Activated CD4-positive, alpha-beta T cell treated with anti-CD3 and anti-CD28 coated beads for 36 hours (primary cell): ENCODE data around the gene MKKS. TPM values are rescaled to one million over a fixed set of nuclear protein-coding genes. Genes with fewer than 3 reads are reported as not detected.
A peak's percentile ranks its signal among the peaks of the same experiment; 100 is the strongest.

Experiments
- ATAC-seq: fragments of 200-7000 bp; cut with Tn5 transposase; one replicate; pipeline ENCODE4 v1.10.0; 2021; ENCODE audit warnings: mild to moderate bottlenecking, moderate library complexity
- CTCF ChIA-PET: fragments of 350-600 bp; sonication (Branson Sonifier 250); formaldehyde crosslinking; loops from one replicate; lab custom pipeline; 2021; ENCODE audit warnings: antibody characterized with exemption; lab: Charles Lee
- POLR2A ChIA-PET: fragments of 350-600 bp; sonication (Branson Sonifier 250); formaldehyde crosslinking; loops from one replicate; lab custom pipeline; 2021; ENCODE audit warnings: antibody characterized with exemption, inconsistent platforms; lab: Charles Lee
- DNase-seq: peaks from one replicate; pipeline ENCODE4 v3.0.0-alpha.2; 2020
- H3K27ac Mint-ChIP-seq: one replicate; pipeline ENCODE4 v1.8.0; 2021; ENCODE audit warnings: mixed read lengths
- H3K27me3 Mint-ChIP-seq: one replicate; pipeline ENCODE4 v1.8.0; 2021; ENCODE audit warnings: mixed read lengths
- H3K36me3 Mint-ChIP-seq: one replicate; pipeline ENCODE4 v1.8.0; 2021; ENCODE audit warnings: low read depth, mixed read lengths
- H3K4me1 Mint-ChIP-seq: one replicate; pipeline ENCODE4 v1.8.0; 2021; ENCODE audit warnings: mixed read lengths
- H3K4me3 Mint-ChIP-seq: one replicate; pipeline ENCODE4 v1.8.0; 2021; ENCODE audit warnings: mild to moderate bottlenecking, moderate library complexity, mixed read lengths
- H3K9me3 Mint-ChIP-seq: one replicate; pipeline ENCODE4 v1.8.0; 2021; ENCODE audit warnings: low read depth, mixed read lengths
- intact Hi-C, 2 experiments: fragments of 100-400 bp; cut with DNase I in 1 of 2; cut with micrococcal nuclease in 1 of 2; formaldehyde crosslinking; loops; one replicate each; pipeline versions ENCODE4 v1.14.2 to v1.15.1; 2022 to 2024; cut with DNase I, micrococcal nuclease
- total RNA-seq, 2 experiments: library from RNA; stranded (reverse); gene quantifications; one replicate each; pipeline ENCODE4 v1.2.3, GENCODE V29; 2021

Gene MKKS
- total RNA-seq, 2 experiments from 2014 or later: 7.4 to 9.5 TPM

DNA sequence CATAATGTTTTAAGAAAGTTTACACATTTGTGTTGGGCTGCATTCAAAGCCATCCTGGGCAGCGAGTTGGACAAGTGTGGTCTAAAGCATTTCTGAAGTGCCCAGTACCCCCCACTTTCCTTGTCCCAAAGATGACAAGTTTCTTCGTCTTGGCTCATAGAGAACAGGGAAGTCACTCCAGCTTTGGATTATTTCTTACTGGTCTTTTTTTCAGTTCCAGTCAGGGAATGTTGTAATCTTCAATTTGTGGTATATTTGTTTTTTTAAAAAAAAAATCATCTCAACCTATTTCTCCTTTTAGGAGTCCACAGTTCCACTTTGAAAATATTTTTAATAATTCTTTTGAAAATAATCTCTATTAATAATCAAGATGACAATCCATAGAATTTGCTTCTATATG lies 35.0 kb upstream of the MKKS start:
- ChIA-PET POLR2A (no interaction called here), CTCF (interaction anchor here (0.8 kb wide), 2 partner anchors 34 to 117 kb away, joined by 3 read pairs; no protein-coding TSS in a partner anchor)
- H3K4me1 Mint-ChIP-seq: peaks cover 5% of the 10 kb centered on the region
- ATAC-seq (no peak), DNase-seq (no peak)
- no peak overlapping the region for H3K27ac Mint-ChIP-seq
- peaks cover 4% of the 10 kb centered on the region for H3K36me3 Mint-ChIP-seq
- no peaks in the 10 kb centered on the region for H3K27me3 Mint-ChIP-seq
- no peak overlapping the region for H3K4me3 Mint-ChIP-seq
- no peaks in the 10 kb centered on the region for H3K9me3 Mint-ChIP-seq
- intact Hi-C loops: loop anchor here in 1 of 2 experiments (1.0 to 5.0 kb wide), 2 partner anchors 67 to 1073 kb away; no protein-coding TSS in a partner anchor

DNA sequence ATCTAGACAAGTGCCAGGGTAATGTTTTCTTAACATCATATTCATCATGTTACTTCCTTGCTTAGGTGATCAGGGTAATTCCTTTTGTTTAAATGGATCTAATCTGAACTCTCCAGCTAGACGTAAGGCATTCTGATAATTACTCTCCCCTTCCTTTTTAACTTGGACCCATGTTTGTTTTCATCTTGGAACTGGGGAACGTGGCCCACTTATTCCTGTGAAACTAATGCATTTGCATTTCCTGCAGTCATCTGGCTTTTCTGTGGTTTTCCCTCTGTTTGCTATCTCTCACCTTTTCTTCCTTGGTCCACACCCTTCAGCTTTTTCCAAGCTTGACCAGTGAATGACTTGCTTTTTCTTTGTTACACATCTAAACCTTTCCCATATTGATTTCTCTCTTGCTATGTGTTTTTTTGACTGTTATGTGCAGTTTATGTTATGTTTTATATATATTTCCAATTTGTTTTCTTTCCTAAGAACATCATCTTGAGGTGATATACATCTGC lies 34.4 kb upstream of the MKKS start:
- DNase-seq (no peak), ATAC-seq (no peak)
- CTCF ChIA-PET: interaction anchor here (0.8 kb wide), 2 partner anchors 35 to 116 kb away, joined by 3 read pairs; no protein-coding TSS in a partner anchor
- Mint-ChIP-seq H3K4me3 (no peak overlapping the region), H3K27ac (no peak overlapping the region), H3K36me3 (peaks cover 11% of the 10 kb centered on the region), H3K9me3 (no peaks in the 10 kb centered on the region), H3K27me3 (no peaks in the 10 kb centered on the region), H3K4me1 (peaks cover 5% of the 10 kb centered on the region)
- intact Hi-C loops: loop anchor here in 1 of 2 experiments (5.0 kb wide), 1 partner anchor 1074 kb away; no protein-coding TSS in a partner anchor
- POLR2A ChIA-PET: interaction anchor here (0.7 kb wide), 1 partner anchor 35 kb away, joined by 3 read pairs; no protein-coding TSS in a partner anchor

DNA sequence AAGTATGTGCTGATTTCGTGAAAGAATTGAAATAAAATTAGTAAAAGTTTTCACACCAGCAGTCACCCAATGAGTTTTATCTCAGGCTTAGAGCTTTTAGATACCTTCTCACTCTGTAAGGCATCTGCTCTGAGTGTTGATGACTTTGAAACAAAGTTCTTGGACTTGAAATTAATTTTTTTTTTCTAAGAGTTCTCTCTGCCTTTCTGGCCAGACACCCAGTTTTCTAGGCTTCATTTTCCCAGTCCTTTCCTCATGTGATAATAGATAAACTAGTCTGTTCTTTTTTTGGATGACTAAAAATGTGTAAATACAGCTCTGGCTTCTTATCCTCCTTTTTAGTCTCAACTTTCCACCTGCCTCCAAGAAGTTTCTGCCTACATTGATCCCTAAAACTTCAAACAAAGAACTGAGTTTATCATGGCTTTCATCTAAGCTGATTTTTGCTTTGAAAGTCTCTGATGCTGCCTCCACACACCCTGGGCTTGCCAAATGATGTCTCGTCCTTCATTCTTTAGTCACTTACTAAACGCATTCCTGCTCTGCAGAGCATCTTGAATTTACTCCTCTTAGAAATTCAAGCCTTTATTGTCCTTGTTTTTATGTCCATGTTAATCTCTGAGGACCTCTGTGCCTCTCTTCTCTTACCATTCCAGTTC lies 33.8 kb upstream of the MKKS start:
- peaks cover 16% of the 10 kb centered on the region for H3K36me3 Mint-ChIP-seq
- no peaks in the 10 kb centered on the region for H3K9me3 Mint-ChIP-seq
- intact Hi-C loops: loop anchor here in 1 of 2 experiments (5.0 kb wide), 1 partner anchor 1074 kb away; no protein-coding TSS in a partner anchor
- CTCF ChIA-PET: interaction anchor here (0.7 kb wide), 1 partner anchor 21 kb away, joined by 3 read pairs; no protein-coding TSS in a partner anchor
- H3K27ac Mint-ChIP-seq: no peak overlapping the region
- H3K4me3 Mint-ChIP-seq: no peak overlapping the region
- H3K27me3 Mint-ChIP-seq: no peaks in the 10 kb centered on the region
- H3K4me1 Mint-ChIP-seq: peaks cover 6% of the 10 kb centered on the region
- POLR2A ChIA-PET: interaction anchor here (0.7 kb wide), 1 partner anchor 34 kb away, joined by 3 read pairs; no protein-coding TSS in a partner anchor
- DNase-seq (no peak), ATAC-seq (no peak)

DNA sequence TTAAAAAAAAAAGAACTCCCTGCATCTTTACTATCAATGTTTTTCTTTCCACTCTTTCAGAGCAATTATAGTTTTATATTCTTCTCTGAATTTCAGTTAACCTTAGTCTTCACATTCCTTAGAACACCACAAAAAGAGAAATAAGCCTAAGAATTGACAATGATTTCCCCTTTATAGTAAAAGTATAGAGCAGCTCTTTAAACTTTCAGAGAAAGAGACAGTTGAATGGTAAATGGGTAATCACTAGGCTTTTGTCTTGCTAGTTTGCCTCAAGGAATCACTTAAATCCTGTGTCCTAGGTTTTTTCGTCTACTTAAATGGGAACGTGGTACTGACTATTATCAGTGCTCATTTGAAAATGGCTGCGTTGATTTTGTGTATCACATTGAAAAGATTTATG lies 32.8 kb upstream of the MKKS start:
- no peak for ATAC-seq
- Mint-ChIP-seq H3K27me3 (no peaks in the 10 kb centered on the region), H3K9me3 (no peaks in the 10 kb centered on the region), H3K27ac (no peak overlapping the region), H3K4me3 (no peak overlapping the region), H3K4me1 (peaks cover 9% of the 10 kb centered on the region), H3K36me3 (peaks cover 23% of the 10 kb centered on the region)
- intact Hi-C loops: loop anchor here in 1 of 2 experiments (5.0 kb wide), 1 partner anchor 1075 kb away; no protein-coding TSS in a partner anchor
- POLR2A ChIA-PET: no interaction called here
- CTCF ChIA-PET: no interaction called here
- no peak for DNase-seq

DNA sequence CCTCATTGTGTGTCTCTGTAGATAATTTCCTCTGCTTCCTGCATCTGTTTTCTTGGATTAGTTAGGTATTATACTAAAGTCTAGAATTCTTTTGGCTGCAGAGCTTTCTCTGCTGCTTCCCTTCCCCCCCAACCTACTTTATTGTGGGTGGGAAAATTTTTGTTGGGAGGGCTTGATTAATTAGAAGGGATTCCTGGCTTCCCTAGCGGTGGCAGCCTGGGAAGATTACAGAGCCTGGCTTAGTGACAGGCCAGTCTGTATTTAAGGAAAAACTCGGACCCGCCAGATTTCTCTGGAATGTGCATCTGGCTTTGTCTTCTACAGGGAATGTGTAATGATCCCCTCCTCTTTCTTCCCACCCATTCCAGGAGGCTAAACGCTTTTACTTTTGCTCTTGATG lies 32.3 kb upstream of the MKKS start:
- intact Hi-C loops: loop anchor here in 1 of 2 experiments (5.0 kb wide), 1 partner anchor 1076 kb away; no protein-coding TSS in a partner anchor
- ChIA-PET CTCF (no interaction called here), POLR2A (no interaction called here)
- Mint-ChIP-seq H3K27ac (no peak overlapping the region), H3K36me3 (peaks cover 26% of the 10 kb centered on the region), H3K4me1 (peaks cover 13% of the 10 kb centered on the region), H3K4me3 (no peak overlapping the region), H3K27me3 (no peaks in the 10 kb centered on the region), H3K9me3 (no peaks in the 10 kb centered on the region)
- no peak for DNase-seq
- no peak for ATAC-seq

DNA sequence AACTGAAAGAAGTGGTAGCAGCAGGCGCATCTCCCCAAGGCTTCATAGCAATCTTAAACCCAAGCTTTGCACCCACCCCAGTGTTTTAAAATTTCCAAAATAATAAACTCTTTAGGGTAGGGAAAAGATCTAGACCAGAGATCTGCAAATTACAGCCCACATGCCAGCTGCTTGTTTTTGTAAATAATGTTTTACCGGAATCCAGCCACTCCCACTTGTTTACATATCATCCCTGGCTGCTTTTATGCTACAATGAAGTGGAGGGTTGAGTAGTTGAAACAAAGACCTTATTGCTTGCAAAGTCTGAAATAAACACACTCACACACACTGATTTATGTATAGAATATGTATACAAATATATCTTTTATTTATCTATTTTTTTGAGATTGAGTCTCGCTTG lies 31.1 kb upstream of the MKKS start:
- DNase-seq (no peak), ATAC-seq (no peak)
- H3K27me3 Mint-ChIP-seq: no peaks in the 10 kb centered on the region
- H3K9me3 Mint-ChIP-seq: peaks cover 3% of the 10 kb centered on the region
- peaks cover 34% of the 10 kb centered on the region for H3K36me3 Mint-ChIP-seq
- ChIA-PET POLR2A (no interaction called here), CTCF (no interaction called here)
- no peak overlapping the region for H3K27ac Mint-ChIP-seq
- intact Hi-C loops: loop anchor here in 1 of 2 experiments (5.0 kb wide), 1 partner anchor 1077 kb away; no protein-coding TSS in a partner anchor
- no peak overlapping the region for H3K4me3 Mint-ChIP-seq
- peaks cover 13% of the 10 kb centered on the region for H3K4me1 Mint-ChIP-seq

DNA sequence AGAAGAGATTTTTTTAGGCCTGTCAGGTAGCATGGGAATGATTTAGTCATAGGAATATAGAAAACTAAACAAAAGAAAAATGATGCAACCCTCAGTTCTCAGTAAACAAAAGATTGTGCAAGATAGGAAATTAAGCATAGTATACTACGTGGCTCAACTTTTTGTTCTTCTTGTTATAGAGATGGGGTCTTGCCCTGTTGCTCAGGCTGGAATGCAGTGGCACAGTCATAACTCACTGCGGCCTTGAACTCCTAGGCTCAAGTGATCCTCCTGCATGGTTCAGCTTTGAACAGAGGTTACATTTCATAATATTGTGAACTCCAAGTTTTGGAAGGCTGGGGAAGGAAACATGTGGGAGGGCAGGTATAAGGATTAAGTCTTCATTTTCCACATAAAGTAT lies 29.6 kb upstream of the MKKS start:
- peaks cover 13% of the 10 kb centered on the region for H3K4me1 Mint-ChIP-seq
- peaks cover 44% of the 10 kb centered on the region for H3K36me3 Mint-ChIP-seq
- DNase-seq (no peak), ATAC-seq (no peak)
- no peak overlapping the region for H3K27ac Mint-ChIP-seq
- intact Hi-C loops: no loop called here
- no peaks in the 10 kb centered on the region for H3K27me3 Mint-ChIP-seq
- POLR2A ChIA-PET: no interaction called here
- peaks cover 5% of the 10 kb centered on the region for H3K9me3 Mint-ChIP-seq
- CTCF ChIA-PET: no interaction called here
- no peak overlapping the region for H3K4me3 Mint-ChIP-seq

DNA sequence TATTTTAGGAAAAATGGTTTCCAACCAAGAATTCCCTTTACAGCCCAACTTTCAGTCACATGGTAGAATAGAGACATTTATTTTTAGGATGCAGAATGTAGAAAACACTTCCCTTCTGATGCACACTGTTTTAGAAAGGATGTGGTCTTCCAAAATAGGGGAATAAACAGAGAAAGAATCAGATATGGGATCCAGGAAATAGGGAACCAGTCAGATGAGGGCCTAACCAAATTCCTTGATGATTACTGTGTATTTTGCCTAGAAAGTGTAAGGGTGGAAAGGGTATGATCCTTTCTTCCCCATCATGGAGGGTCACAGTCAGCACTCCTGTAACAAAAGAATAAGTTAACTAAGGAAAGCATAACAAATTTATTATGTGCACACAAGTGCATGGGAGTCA lies 28.5 kb upstream of the MKKS start:
- peaks cover 50% of the 10 kb centered on the region for H3K36me3 Mint-ChIP-seq
- ChIA-PET CTCF (no interaction called here), POLR2A (no interaction called here)
- DNase-seq: no peak
- H3K27me3 Mint-ChIP-seq: no peaks in the 10 kb centered on the region
- intact Hi-C loops: no loop called here
- H3K27ac Mint-ChIP-seq: no peak overlapping the region
- H3K4me3 Mint-ChIP-seq: no peak overlapping the region
- no peak for ATAC-seq
- H3K9me3 Mint-ChIP-seq: peaks cover 7% of the 10 kb centered on the region
- peaks cover 9% of the 10 kb centered on the region for H3K4me1 Mint-ChIP-seq

DNA sequence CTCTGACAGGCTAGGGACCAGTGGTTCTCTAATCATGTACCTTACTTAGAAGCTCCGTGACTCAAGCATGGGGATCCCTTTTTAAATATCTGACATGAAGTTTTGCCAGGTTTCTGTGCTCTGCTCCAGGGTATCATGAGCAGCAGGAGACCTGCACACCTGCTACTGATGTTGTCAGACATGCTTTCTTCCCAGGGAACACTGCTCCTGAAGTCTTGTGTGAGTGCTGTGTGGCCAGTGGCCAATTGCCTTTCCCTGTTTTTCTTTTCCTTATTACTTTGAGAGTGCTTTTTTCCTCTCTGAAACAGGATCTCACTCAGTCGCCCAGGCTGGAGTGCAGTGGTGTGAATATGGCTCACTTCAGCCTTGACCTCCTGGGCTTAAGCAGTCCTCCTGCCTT lies 27.5 kb upstream of the MKKS start:
- Mint-ChIP-seq H3K36me3 (peaks cover 55% of the 10 kb centered on the region), H3K27me3 (no peaks in the 10 kb centered on the region), H3K4me3 (no peak overlapping the region), H3K9me3 (peaks cover 13% of the 10 kb centered on the region), H3K27ac (no peak overlapping the region), H3K4me1 (peaks cover 9% of the 10 kb centered on the region)
- ChIA-PET POLR2A (no interaction called here), CTCF (no interaction called here)
- ATAC-seq (no peak), DNase-seq (no peak)
- intact Hi-C loops: no loop called here

DNA sequence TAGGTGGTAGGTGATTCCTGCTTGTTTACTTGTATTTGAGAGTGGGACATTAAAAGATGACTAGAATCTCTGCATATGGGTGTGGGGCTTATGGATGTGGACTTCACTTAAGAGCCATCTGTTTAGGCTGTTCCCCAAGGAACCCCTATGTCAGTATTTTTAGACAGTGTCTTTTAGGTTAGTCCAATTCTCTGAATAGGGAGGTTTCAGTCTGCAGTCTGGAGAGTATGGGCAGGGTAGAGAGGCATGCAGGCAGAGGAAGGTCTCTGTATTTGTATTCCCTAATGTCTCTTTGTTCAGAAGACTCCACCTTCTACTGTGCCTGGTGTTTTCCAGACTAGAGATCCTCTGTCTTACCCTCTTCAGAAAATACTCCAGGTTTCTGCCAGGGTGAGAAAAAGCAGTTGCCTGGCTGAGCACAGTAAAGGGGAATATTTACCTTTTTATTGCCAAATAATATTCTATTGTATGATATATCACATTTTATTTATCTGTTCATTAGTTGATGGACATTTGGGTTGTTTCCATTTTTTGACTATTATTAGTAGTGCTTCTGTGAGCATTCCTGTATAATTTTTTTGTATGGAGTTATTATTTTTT lies 20.2 kb upstream of the MKKS start:
- Mint-ChIP-seq H3K4me3 (no peak overlapping the region), H3K27me3 (no peaks in the 10 kb centered on the region), H3K4me1 (peaks cover 19% of the 10 kb centered on the region), H3K27ac (peak overlapping the region; percentile 42), H3K36me3 (peaks cover 23% of the 10 kb centered on the region), H3K9me3 (peaks cover 11% of the 10 kb centered on the region)
- ATAC-seq: no peak
- intact Hi-C loops: no loop called here
- POLR2A ChIA-PET: no interaction called here
- CTCF ChIA-PET: interaction anchor here (1.3 kb wide), 1 partner anchor 27 kb away, joined by 4 read pairs; no protein-coding TSS in a partner anchor
- no peak for DNase-seq

DNA sequence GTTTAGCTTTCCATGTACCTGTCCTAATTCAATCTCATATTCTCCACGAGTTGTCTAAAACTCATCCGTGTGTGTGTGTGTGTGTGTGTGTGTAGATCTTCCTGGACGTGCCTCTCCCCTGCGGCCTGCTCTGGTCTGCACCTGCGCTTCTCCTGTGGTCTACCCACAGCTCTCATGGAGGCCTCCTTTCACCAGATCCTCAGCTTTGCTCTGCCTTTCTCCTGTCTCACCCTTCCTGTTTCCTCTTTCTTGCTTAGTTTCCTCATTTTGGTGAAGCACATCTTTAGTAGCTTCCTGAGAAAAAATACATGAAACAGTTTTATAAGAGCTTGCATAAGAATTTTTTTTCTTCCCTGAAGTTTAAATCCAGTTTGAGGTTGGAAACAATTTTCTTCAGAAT lies 19.2 kb upstream of the MKKS start:
- Mint-ChIP-seq H3K36me3 (peaks cover 15% of the 10 kb centered on the region), H3K9me3 (peaks cover 8% of the 10 kb centered on the region), H3K4me1 (peaks cover 20% of the 10 kb centered on the region), H3K4me3 (peak overlapping the region; percentile 0), H3K27ac (peak overlapping the region; percentile 22), H3K27me3 (no peaks in the 10 kb centered on the region)
- ChIA-PET CTCF (interaction anchor here (0.9 to 1.3 kb wide), 3 partner anchors 26 to 99 kb away, joined by 3 to 4 read pairs (median 4); no protein-coding TSS in a partner anchor), POLR2A (no interaction called here)
- intact Hi-C loops: no loop called here
- ATAC-seq (peak; percentile 71), DNase-seq (peak; percentile 54)
